ENCODE measurements around the gene PTPN4.

PTPN4 gene

GRCh38 chr2:119759451-119760236, at the start of gene PTPN4:
TSS of gene PTPN4 (plus strand) at chr2:119759922. CDS start at chr2:119809854, 49,932 bp downstream.
- peak; percentile 94 for DNase-seq

GRCh38 chr2:119710281-119710680, 49.4 kb upstream of the PTPN4 start:
- no peak for DNase-seq

- no peak for DNase-seq
Observed at GRCh38 chr2:119711352-119711751, 48.4 kb upstream of the PTPN4 start.

GRCh38 chr2:119712571-119712970, 47.2 kb upstream of the PTPN4 start:
- DNase-seq: no peak

GRCh38 chr2:119713819-119714490, 45.8 kb upstream of the PTPN4 start:
- no peak for DNase-seq

- DNase-seq: no peak
Observed at GRCh38 chr2:119715409-119716283, 44.1 kb upstream of the PTPN4 start.

GRCh38 chr2:119716284-119716672, 43.4 kb upstream of the PTPN4 start:
- no peak for DNase-seq

GRCh38 chr2:119718501-119719260, 41.0 kb upstream of the PTPN4 start:
- no peak for DNase-seq

GRCh38 chr2:119719261-119719627, 40.5 kb upstream of the PTPN4 start:
- DNase-seq: no peak

GRCh38 chr2:119721043-119721442, 38.7 kb upstream of the PTPN4 start:
- no peak for DNase-seq

GRCh38 chr2:119721462-119721861, 38.3 kb upstream of the PTPN4 start:
- no peak for DNase-seq

- no peak for DNase-seq
Observed at GRCh38 chr2:119721904-119722303, 37.8 kb upstream of the PTPN4 start.

GRCh38 chr2:119723186-119723585, 36.5 kb upstream of the PTPN4 start:
- DNase-seq: no peak

GRCh38 chr2:119723784-119724467, 35.8 kb upstream of the PTPN4 start:
- no peak for DNase-seq

GRCh38 chr2:119724656-119725485, 34.9 kb upstream of the PTPN4 start:
- no peak for DNase-seq

- DNase-seq: no peak
Observed at GRCh38 chr2:119727493-119727892, 32.2 kb upstream of the PTPN4 start.

GRCh38 chr2:119728421-119728820, 31.3 kb upstream of the PTPN4 start:
- no peak for DNase-seq

- no peak for DNase-seq
Observed at GRCh38 chr2:119730671-119731177, 29.0 kb upstream of the PTPN4 start.

- DNase-seq: no peak
Observed at GRCh38 chr2:119731983-119732382, 27.7 kb upstream of the PTPN4 start.

GRCh38 chr2:119732601-119733164, 27.0 kb upstream of the PTPN4 start:
- no peak for DNase-seq

GRCh38 chr2:119734047-119734446, 25.7 kb upstream of the PTPN4 start:
- no peak for DNase-seq

Measured in stimulated activated CD4-positive, alpha-beta T cell treated with anti-CD3 and anti-CD28 coated beads, Interleukin-4, amount 100 ng/mL, for 24 hours (primary cell).